GM18951 (cell line): ENCODE results near the gene COLEC11.
"Not testable (repeated sequence)": the region's sequence is repeated elsewhere in the genome, so short reads cannot be mapped to it uniquely, and the experiment has no call there.

Experiments used
- POLR2A ChIP-seq: IDR thresholded peaks from 4 replicates; pipeline ENCODE4 v1.6.1; 2011; ENCODE audit warnings: mild to moderate bottlenecking; ENCODE audit not compliant: insufficient read length, insufficient read depth; ENCODE audit errors: extremely low read depth
- in situ Hi-C: fragments of 300-500 bp; cut with MboI; formaldehyde crosslinking; loops from one replicate; pipeline ENCODE4 v1.12.0; 2022; ENCODE audit warnings: low sequenced_read_pairs, mixed read lengths, inconsistent platforms; ENCODE audit not compliant: unreplicated experiment

COLEC11 gene

GRCh38 chr2:3575534-3576262 is 19.2 kb upstream of the COLEC11 start:
- in situ Hi-C loops: no loop called here
- no peak for TF ChIP-seq POLR2A

GRCh38 chr2:3576263-3576630 is 18.7 kb upstream of the COLEC11 start:
- in situ Hi-C loops: not testable (repeated sequence)

- in situ Hi-C loops: no loop called here
- TF ChIP-seq POLR2A: no peak
These were observed 15.9 kb upstream of the COLEC11 start for GRCh38 chr2:3578987-3579386.

DNA sequence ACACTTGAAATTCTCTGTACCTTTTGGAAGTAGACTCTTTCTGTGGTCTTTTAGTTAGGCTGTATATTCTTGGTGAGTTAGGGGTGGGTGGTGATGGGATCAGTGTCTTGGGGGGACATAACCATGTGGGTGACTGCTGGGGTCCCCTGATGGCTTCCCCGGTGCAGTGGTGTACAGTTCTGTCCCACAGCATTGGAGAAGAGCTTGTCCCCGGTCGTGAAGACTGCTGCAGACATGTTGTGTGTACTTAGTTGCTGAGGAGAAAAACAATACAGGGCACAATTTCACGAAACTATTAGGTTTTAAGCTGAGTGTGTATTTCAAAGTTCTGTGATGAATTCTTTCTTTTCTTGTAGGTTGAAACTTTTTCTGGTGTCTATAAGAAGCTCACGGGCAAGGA is 14.5 kb upstream of the COLEC11 start:
- no peak for TF ChIP-seq POLR2A
- in situ Hi-C loops: no loop called here

DNA sequence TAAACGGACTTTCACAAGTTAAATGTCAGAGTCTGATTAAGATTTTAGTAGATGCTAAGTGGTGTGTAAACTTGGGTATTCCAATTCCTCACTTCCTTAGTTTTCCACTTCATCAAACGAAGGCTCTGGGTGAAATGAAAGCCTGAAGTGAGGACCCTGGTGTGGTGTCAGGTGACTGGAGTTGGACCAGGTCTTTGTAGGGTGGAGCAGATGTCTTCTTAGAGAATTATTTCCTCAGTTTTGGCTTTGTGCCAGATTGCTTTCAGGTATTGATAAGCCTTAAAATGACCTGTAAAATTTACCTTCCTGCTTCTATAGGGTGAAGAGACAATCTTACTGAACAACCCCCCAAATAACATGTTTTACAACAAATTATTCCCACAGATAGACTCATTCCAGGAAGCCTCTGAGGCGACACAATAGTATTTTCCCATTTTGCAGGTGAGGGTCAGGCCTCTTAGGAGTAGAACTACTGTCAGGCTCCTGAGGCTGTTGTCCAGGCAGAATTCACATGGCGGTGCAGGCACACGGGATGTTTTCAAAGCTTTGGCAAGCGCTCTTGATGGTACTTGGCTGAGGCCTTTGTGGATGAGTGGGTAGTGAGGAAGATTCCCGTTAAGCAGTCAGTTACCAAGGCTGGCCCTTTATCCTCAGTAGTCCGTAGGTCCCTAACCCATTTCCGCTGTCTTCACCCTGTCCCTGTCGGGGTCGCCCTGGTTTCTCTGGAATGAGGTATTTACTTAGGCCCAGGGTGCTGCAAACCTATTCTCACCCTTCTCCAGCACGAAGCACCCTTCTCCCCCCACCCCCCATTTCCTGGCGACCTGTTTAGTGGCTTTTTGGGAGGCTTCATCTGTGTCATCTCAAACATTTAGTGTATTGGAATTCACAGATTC is 13.3 kb upstream of the COLEC11 start:
- TF ChIP-seq POLR2A: peak; percentile 30
- in situ Hi-C loops: no loop called here

DNA sequence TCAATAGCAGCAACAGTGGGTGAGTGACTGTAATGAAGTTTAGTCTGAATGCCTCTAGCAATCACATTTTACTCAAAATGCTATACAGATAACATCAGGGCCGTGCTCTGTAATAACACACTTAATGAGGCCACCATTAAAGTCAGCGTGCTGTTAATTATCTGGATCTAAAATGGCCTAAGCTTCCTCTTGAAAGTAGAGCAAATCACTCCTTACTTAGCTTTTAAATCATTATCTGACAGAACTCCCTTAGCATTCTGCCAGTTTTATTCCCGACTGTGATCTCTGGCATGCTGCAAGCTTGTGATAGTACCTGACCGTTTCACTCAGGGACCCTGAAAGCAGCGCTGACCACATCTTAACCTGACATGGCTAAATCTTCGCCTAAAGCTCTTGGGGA is 10.8 kb upstream of the COLEC11 start:
- TF ChIP-seq POLR2A: no peak
- in situ Hi-C loops: no loop called here

DNA sequence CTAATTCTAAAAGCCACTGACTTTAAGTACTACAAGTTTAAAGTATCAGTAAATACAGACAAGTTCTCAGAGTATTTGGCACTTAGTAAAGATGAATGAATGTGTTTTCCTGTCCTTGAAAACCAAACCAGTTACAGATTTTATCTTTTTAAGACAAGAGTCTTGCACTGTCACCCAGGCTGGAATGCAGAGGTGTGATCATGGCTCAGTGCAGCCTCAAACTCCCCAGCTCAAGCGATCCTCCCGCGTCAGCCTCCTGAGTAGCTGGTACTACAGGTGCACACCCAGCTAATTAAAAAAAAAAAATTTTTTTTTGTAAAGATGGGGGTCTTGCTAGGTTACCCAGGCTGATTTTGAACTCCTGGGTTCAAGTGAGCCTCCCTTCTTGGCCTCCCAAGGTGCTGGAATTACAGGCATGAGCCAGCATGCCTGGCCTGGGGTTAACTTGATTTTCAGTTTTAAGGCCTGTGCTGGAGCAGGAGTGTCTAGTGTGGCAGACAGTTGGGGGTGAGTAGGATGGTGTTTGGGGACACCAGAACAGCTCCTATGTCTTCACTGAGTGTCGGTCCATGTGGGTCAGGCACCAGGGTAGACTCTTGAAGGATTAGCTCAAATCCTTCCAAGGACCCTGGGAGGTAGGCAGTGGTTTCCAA is 10.2 kb upstream of the COLEC11 start:
- TF ChIP-seq POLR2A: no peak
- in situ Hi-C loops: no loop called here

GRCh38 chr2:3585261-3586109 is 9.4 kb upstream of the COLEC11 start:
- in situ Hi-C loops: no loop called here

GRCh38 chr2:3586220-3586619 is 8.7 kb upstream of the COLEC11 start:
- in situ Hi-C loops: no loop called here
- TF ChIP-seq POLR2A: no peak

More at GRCh38 chr2:3585261-3586109, 9.4 kb upstream of the COLEC11 start:
- TF ChIP-seq POLR2A: no peak

DNA sequence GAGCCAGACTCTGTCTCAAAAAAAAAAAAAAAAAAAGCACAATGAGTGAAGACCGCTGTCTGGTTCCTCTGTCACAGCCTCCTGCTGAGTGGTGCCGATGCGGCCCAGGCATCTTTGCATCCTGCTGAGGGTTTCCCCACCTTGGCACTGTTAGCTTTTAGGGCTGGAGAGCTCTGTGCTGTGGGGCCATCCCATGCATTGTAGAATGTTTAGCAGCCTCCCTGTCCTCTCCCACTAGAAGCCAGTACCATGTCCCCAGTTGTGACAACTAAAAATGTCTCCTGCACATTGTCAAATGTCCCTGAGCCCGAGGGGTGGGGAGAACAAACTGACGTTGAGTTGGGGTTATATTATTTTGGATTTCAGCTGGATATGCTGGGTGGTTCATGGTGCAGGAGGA is 7.9 kb upstream of the COLEC11 start:
- in situ Hi-C loops: no loop called here
- TF ChIP-seq POLR2A: no peak

DNA sequence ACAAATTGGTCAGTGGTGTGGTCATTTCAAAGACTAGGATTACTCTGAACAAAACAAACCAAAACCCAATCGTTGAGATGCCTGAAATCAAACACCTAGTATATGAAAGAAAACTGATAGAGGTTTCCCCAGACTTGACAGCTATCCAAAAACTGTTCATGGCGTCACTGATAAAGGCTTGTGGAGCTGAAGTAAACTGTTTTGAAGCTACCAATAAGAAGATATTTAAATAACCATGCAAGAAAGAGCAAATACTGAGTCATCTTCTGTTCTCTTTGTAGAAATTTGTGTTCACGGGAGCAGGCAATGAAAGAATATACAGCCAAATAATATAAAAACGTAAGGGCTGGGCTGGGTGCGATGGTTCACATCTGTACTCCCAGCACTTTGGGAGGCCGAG is 7.5 kb upstream of the COLEC11 start:
- in situ Hi-C loops: no loop called here
- no peak for TF ChIP-seq POLR2A

DNA sequence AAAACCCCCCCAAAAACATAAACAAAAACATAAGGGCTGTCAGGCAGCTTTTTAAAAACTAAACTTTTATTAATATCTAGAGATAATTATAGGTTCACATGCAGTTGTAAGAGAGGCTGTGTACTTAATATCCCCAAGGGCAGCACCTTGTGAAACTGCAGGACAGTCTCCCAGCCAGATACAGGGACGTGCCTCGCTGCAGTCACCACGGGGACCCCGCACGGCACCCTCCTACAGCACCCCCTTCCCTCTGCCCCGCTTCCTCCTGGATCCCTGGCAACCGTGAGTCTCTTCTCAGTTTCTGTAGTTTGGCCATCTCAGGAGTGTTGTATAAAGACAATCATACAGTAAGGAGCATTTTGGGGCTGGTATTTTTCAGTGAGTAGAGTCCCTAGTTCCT is 6.8 kb upstream of the COLEC11 start:
- no peak for TF ChIP-seq POLR2A
- in situ Hi-C loops: no loop called here

GRCh38 chr2:3589086-3589485 is 5.8 kb upstream of the COLEC11 start:
- in situ Hi-C loops: no loop called here
- TF ChIP-seq POLR2A: no peak

GRCh38 chr2:3595404-3595803 is 492 bp downstream of the COLEC11 start:
- TF ChIP-seq POLR2A: no peak
- in situ Hi-C loops: no loop called here
